Sigmoid colon (tissue), 7 donors: Measurements from ENCODE around the gene DHX15. TPM values are rescaled to one million over a fixed set of nuclear protein-coding genes. Genes with fewer than 3 reads are reported as not detected.
A peak's percentile ranks its signal among the peaks of the same experiment; 100 is the strongest.

Source experiments
- DNase-seq: peaks from one replicate; pipeline ENCODE4 v3.0.0-alpha.2; 2019
- H3K27ac ChIP-seq, 4 donors: fragments of 200-600 bp; sonication (generic); one replicate each; pipeline ENCODE4 v1.5.1; 2016 to 2019; ENCODE audit warnings: mild to moderate bottlenecking in 1 of 4
- H3K27me3 ChIP-seq, 3 donors: fragments of 200-600 bp; sonication (generic); one replicate each; pipeline ENCODE4 v1.5.1; 2019; ENCODE audit warnings: mild to moderate bottlenecking in 1 of 3
- H3K36me3 ChIP-seq, 4 donors: fragments of 200-600 bp; sonication (generic); one replicate each; pipeline ENCODE4 v1.5.1; 2016 to 2019
- H3K4me1 ChIP-seq, 4 donors: fragments of 200-600 bp; sonication (generic); one replicate each; pipeline ENCODE4 v1.5.1; 2017 to 2019
- H3K4me3 ChIP-seq, 4 donors: fragments of 200-600 bp; sonication (generic); one replicate each; pipeline ENCODE4 v1.5.1; 2017 to 2019; ENCODE audit warnings: mild to moderate bottlenecking in 2 of 4, moderate library complexity in 1 of 4
- H3K9me3 ChIP-seq, 4 donors: fragments of 200-600 bp in 3 of 4; sonication (generic) in 3 of 4; one replicate each; pipeline versions ENCODE4 v1.5.1 to v1.6.1; 2013 to 2019
- EP300 ChIP-seq, 4 donors: sonication (generic); formaldehyde crosslinking; IDR thresholded peaks; one replicate each; pipeline ENCODE4 v1.6.1; 2017; ENCODE audit warnings: antibody characterized with exemption in 4 of 4
- POLR2A ChIP-seq, 2 donors: fragments of 450-650 bp; IDR thresholded peaks; one replicate each; pipeline ENCODE4 v1.6.1; 2016; ENCODE audit warnings: antibody characterized with exemption in 2 of 2, mild to moderate bottlenecking in 2 of 2, moderate library complexity in 2 of 2
- POLR2AphosphoS5 ChIP-seq, 4 donors: sonication (generic); formaldehyde crosslinking; IDR thresholded peaks; one replicate each; pipeline ENCODE4 v1.6.1; 2017; ENCODE audit warnings: antibody characterized with exemption in 4 of 4
- WGBS, 2 donors: extraction: QIAGEN DNeasy Blood & Tissue Kit; methylation state at CpG; one replicate each; pipeline ENCODE4 v1.1.7; 2013; 5-methylcytosine and 5-hydroxymethylcytosine counted together
- intact Hi-C: fragments of 100-400 bp; cut with DNase I; formaldehyde crosslinking; loops from one replicate; pipeline ENCODE4 v1.15.1; 2023
- polyA plus RNA-seq, 3 donors: library from polyadenylated mRNA; stranded (reverse); fragments of 200-250 nt; gene quantifications; one replicate each; pipeline ENCODE4 v1.2.3, GENCODE V29; 2013
- total RNA-seq, 4 donors: library from RNA; depleted of rRNA; stranded (reverse); fragments of >200 nt; gene quantifications; one replicate each; pipeline ENCODE4 v1.1.0, GENCODE V29; 2016
- TF ChIP-seq, protein P1 (sequence below), 4 experiments: fragments of 450-650 bp in 3 of 4; fragments of 200-600 bp in 1 of 4; IDR thresholded peaks; one replicate each; pipeline ENCODE4 v1.5.1; 2016 to 2019; ENCODE audit warnings: antibody characterized with exemption in 4 of 4, mild to moderate bottlenecking in 3 of 4, moderate library complexity in 2 of 4
- donor health status: healthy with polysubstance abuse.
- donor health status: Bipolar disorder and iron deficiency.
- donor health status: healthy.

The DHX15 gene
- total and polyA plus RNA-seq, 7 donors, result 53.5 to 136 (median 103) TPM

DNA sequence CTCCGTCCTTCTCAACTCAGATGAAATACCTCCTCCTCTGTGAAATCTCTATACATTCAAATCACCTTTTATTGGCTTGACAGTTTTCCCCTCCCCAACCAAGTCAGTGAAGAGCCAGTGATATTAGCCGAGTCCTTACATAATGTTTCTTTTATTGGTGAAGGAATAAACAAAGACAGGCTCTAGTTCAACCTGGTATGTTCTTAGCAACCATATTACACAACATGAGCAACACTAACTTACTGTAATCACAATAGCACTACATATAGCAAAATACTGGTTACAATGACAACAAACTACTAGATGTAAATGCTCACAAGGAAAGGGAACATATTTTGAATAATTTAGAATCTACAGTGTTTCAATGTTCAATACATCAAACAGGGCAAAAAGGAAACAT lies 19.9 kb downstream of the DHX15 start:
- Histone ChIP-seq H3K4me1 (peaks cover 0 to 53% (median 46%) of the 10 kb centered on the region in 4 donors), H3K9me3 (no peaks in the 10 kb centered on the region), H3K4me3 (no peak overlapping the region), H3K27me3 (no peaks in the 10 kb centered on the region), H3K27ac (no peak overlapping the region), H3K36me3 (peaks cover 0 to 8% (median 0%) of the 10 kb centered on the region in 4 donors)
- DNase-seq, result no peak
- TF ChIP-seq POLR2AphosphoS5 (IDR thresholded peaks at IDR 0.05), result no peak
- TF ChIP-seq POLR2A (IDR thresholded peaks at IDR 0.05), result no peak
- no peak for TF ChIP-seq EP300 (IDR thresholded peaks at IDR 0.05)
- TF ChIP-seq, protein P1, sequence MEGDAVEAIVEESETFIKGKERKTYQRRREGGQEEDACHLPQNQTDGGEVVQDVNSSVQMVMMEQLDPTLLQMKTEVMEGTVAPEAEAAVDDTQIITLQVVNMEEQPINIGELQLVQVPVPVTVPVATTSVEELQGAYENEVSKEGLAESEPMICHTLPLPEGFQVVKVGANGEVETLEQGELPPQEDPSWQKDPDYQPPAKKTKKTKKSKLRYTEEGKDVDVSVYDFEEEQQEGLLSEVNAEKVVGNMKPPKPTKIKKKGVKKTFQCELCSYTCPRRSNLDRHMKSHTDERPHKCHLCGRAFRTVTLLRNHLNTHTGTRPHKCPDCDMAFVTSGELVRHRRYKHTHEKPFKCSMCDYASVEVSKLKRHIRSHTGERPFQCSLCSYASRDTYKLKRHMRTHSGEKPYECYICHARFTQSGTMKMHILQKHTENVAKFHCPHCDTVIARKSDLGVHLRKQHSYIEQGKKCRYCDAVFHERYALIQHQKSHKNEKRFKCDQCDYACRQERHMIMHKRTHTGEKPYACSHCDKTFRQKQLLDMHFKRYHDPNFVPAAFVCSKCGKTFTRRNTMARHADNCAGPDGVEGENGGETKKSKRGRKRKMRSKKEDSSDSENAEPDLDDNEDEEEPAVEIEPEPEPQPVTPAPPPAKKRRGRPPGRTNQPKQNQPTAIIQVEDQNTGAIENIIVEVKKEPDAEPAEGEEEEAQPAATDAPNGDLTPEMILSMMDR (IDR thresholded peaks at IDR 0.05), result no peak
- intact Hi-C loops, result no loop called here
- 52 to 66% methylated on average over 2 of the region's 2 CpGs for WGBS, 2 donors

DNA sequence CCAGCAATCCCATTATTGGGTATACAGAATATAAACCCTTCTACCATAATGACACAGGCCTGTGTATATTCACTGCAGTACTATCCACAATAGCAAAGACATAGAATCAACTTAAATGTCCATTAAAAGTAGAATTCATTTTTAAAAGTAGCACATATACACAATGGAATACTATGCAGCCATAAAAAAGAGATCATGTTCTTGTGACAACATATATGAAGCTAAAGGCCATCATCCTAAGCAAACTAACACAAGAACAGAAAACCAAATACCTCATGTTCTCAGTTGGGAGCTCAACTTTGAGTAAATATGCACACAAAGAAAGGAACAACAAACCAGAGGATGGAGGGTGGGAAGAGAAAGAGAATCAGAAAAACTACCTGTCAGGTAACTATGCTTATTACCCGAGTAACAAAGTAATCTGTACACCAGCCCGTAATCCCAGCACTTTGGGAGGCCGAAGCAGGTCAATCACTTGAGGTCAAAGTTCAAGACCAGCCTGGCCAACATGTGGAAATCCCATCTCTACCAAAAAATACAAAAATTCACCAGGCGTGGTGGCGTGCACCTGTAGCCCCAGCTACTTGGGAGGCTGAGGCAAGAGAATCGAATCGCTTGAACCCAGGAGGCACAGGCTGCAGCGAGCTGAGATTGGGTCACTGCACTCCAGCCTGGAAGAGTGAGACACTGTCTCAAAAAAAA lies 22.8 kb downstream of the DHX15 start:
- intact Hi-C loops, result no loop called here
- Histone ChIP-seq H3K27me3 (no peaks in the 10 kb centered on the region), H3K36me3 (peaks cover 0 to 8% (median 0%) of the 10 kb centered on the region in 4 donors), H3K4me1 (peaks cover 0 to 65% (median 60%) of the 10 kb centered on the region in 4 donors), H3K9me3 (no peaks in the 10 kb centered on the region), H3K4me3 (no peak overlapping the region), H3K27ac (no peak overlapping the region)
- no peak for DNase-seq
- WGBS, 2 donors, result 82 to 92% methylated on average over 8 of the region's 8 CpGs
- no peak for TF ChIP-seq POLR2AphosphoS5 (IDR thresholded peaks at IDR 0.05)

DNA sequence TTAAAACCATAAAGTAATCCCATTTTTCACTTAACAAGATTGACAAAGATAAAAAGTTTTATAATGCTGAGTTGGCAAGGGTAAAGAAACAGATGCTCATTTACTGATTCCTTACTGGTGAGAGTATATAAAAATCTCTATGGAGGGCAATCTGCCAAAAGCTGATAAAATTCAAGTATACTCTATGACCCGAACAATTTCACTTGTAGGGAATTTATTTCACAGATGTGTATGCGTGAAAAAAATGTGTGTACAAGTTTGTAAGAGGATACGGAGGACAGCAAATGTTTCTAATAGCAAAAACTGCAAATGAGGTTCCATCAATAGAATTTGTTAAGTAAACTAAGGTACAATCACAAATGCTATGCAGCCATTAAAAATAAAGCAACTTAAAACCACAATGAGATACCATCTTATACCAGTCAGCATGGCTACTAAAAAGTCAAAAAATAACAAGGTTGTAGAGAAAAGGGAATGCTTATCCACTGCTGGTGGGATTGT lies 23.4 kb downstream of the DHX15 start:
- no peaks in the 10 kb centered on the region for H3K9me3 ChIP-seq
- no peak overlapping the region for H3K4me3 ChIP-seq
- DNase-seq, result no peak
- no peak overlapping the region for H3K27ac ChIP-seq
- intact Hi-C loops, result no loop called here
- 24 to 62% methylated on average over 3 of the region's 3 CpGs for WGBS, 2 donors
- H3K36me3 ChIP-seq, result peaks cover 0 to 8% (median 0%) of the 10 kb centered on the region in 4 donors
- H3K4me1 ChIP-seq, result peaks cover 0 to 64% (median 54%) of the 10 kb centered on the region in 4 donors
- no peak for TF ChIP-seq POLR2AphosphoS5 (IDR thresholded peaks at IDR 0.05)
- no peak for TF ChIP-seq POLR2A (IDR thresholded peaks at IDR 0.05)
- TF ChIP-seq, protein P1 (IDR thresholded peaks at IDR 0.05), result no peak
- no peak for TF ChIP-seq EP300 (IDR thresholded peaks at IDR 0.05)
- H3K27me3 ChIP-seq, result no peaks in the 10 kb centered on the region

DNA sequence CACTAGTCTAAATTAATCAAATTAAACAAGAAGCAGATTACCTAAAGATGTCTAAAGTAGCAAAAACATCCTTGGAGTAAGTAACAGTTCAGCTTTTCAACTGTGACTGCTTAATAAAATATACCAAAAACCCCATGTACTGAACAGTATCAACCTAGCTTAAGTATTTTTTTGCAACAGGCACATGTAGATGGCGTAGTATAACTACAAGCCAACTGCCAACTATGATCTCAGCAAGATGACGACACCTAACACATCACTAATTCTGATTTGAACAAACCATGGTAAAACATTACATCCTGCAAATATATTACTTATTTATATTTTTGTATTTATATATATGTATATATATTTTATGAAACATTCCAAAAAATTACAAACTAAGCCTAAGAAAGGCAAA lies 24.5 kb downstream of the DHX15 start:
- Histone ChIP-seq H3K27me3 (no peaks in the 10 kb centered on the region), H3K9me3 (no peaks in the 10 kb centered on the region), H3K36me3 (peaks cover 0 to 8% (median 0%) of the 10 kb centered on the region in 4 donors), H3K27ac (peak overlapping the region in 1 of 4 donors; percentile 13), H3K4me1 (peaks cover 0 to 61% (median 54%) of the 10 kb centered on the region in 4 donors), H3K4me3 (no peak overlapping the region)
- DNase-seq, result no peak
- TF ChIP-seq, protein P1 (IDR thresholded peaks at IDR 0.05), result no peak
- TF ChIP-seq POLR2A (IDR thresholded peaks at IDR 0.05) (no peak), POLR2AphosphoS5 (IDR thresholded peaks at IDR 0.05) (no peak)
- intact Hi-C loops, result no loop called here
- 67 to 79% methylated on average over 2 of the region's 2 CpGs for WGBS, 2 donors

DNA sequence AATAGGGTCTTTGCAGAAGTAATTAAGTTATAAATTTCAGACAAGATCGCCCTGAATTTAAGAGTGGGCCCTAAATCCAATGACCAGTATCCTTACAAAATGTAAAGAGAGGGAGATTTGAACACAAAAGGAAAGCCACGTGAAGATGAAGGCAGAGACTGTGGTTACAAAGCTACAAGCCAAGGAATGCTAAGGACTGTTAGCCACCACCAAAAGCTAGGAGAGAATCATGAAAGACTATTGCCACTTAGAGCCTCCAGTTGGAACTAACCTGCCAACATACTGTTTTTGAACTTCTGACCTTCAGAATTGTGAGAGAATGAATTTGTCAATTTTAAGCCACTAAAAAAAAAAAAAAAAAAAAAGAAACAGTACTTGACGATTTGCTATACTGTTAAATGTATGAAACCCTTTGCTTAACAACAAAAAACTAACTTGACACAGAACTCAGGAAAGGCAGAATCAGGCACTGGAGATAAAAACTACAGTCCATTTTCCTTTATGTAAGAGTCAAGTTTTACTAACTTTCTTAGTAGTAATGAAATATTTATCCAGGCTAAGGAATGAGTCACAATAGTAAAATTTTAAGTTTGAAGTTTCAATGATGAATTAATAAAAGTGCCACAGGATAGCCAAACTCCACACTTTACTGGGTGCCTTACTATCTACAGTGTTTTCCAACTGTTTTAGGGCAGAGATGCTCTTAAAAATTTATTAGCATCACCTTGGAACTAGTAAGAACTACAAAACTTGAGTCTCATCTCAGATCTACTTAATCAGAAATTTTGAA lies 25.1 kb downstream of the DHX15 start:
- 69 to 82% methylated on average over 3 of the region's 3 CpGs for WGBS, 2 donors
- Histone ChIP-seq H3K27me3 (no peaks in the 10 kb centered on the region), H3K4me3 (no peak overlapping the region), H3K27ac (peak overlapping the region in 2 of 4 donors; percentile 13 to 29), H3K9me3 (no peaks in the 10 kb centered on the region), H3K36me3 (peaks cover 0 to 15% (median 0%) of the 10 kb centered on the region in 4 donors), H3K4me1 (peaks cover 0 to 55% (median 47%) of the 10 kb centered on the region in 4 donors)
- DNase-seq, result no peak
- intact Hi-C loops, result no loop called here
- TF ChIP-seq, protein P1 (IDR thresholded peaks at IDR 0.05), result no peak
- no peak for TF ChIP-seq POLR2AphosphoS5 (IDR thresholded peaks at IDR 0.05)
- no peak for TF ChIP-seq POLR2A (IDR thresholded peaks at IDR 0.05)
- no peak for TF ChIP-seq EP300 (IDR thresholded peaks at IDR 0.05)
